ENCODE data around the gene CAP2.

GRCh38 chr6:17457405-17457804 lies 64.0 kb downstream of the CAP2 start:
- no peak for TF ChIP-seq GABPA (tag; conservative IDR thresholded peaks at IDR 0.05; ENCODE audit: low read depth)
- TF ChIP-seq, protein P1, sequence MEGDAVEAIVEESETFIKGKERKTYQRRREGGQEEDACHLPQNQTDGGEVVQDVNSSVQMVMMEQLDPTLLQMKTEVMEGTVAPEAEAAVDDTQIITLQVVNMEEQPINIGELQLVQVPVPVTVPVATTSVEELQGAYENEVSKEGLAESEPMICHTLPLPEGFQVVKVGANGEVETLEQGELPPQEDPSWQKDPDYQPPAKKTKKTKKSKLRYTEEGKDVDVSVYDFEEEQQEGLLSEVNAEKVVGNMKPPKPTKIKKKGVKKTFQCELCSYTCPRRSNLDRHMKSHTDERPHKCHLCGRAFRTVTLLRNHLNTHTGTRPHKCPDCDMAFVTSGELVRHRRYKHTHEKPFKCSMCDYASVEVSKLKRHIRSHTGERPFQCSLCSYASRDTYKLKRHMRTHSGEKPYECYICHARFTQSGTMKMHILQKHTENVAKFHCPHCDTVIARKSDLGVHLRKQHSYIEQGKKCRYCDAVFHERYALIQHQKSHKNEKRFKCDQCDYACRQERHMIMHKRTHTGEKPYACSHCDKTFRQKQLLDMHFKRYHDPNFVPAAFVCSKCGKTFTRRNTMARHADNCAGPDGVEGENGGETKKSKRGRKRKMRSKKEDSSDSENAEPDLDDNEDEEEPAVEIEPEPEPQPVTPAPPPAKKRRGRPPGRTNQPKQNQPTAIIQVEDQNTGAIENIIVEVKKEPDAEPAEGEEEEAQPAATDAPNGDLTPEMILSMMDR (IDR thresholded peaks at IDR 0.05 in 2 of 3, conservative IDR thresholded peaks at IDR 0.05 in 1 of 3; ENCODE audit: insufficient read depth in 2 of 3, low read depth in 1 of 3, low read length in 3 of 3) = no peak
- no peak for TF ChIP-seq ZNF449 (CRISPR knock-in tag; IDR thresholded peaks at IDR 0.05)
